Measurements from ENCODE around the gene CASK.

Gene CASK

GRCh38 chrX:41589634-41590270, 333.6 kb downstream of the CASK start:
- no peak overlapping the region for H2AFZ ChIP-seq (ENCODE audit: low read depth, low read length)
- H3K4me1 ChIP-seq (ENCODE audit: insufficient read depth, low read length): no peaks in the 10 kb centered on the region
- H3K36me3 ChIP-seq (ENCODE audit: insufficient read depth, low read length): peaks cover 19% of the 10 kb centered on the region
- no peaks in the 10 kb centered on the region for H3K27me3 ChIP-seq (ENCODE audit: insufficient read depth, low read length, poor library complexity)
- no peak overlapping the region for H3K27ac ChIP-seq (ENCODE audit: low read length)
- ATAC-seq (ENCODE audit: insufficient read depth, low read depth) (no peak), DNase-seq (no peak)
- H3K4me3 ChIP-seq (ENCODE audit: low read depth in 1 of 2, low read length in 2 of 2): no peak overlapping the region
- TF ChIP-seq CTCF (IDR thresholded peaks at IDR 0.05; ENCODE audit: borderline replicate concordance, extremely low read depth, low read length, poor library complexity, severe bottlenecking) (no peak), EZH2 (IDR thresholded peaks at IDR 0.05; ENCODE audit: borderline replicate concordance, low read depth, low read length, severe bottlenecking) (no peak)
- H3K9me3 ChIP-seq (ENCODE audit: insufficient read depth, low read length, severe bottlenecking): no peaks in the 10 kb centered on the region
- H4K20me1 ChIP-seq (ENCODE audit: insufficient read depth, low read length): no peaks in the 10 kb centered on the region
- no peaks in the 10 kb centered on the region for H3K79me2 ChIP-seq (ENCODE audit: insufficient read depth, low read length)
- H3K9ac ChIP-seq (ENCODE audit: low read depth, low read length): no peak overlapping the region
- no peak overlapping the region for H3K4me2 ChIP-seq (ENCODE audit: insufficient read depth, low read length)

- Histone ChIP-seq H3K4me1 (ENCODE audit: insufficient read depth, low read length) (no peaks in the 10 kb centered on the region), H3K4me3 (ENCODE audit: low read depth in 1 of 2, low read length in 2 of 2) (no peak overlapping the region), H3K9me3 (ENCODE audit: insufficient read depth, low read length, severe bottlenecking) (no peaks in the 10 kb centered on the region), H3K27me3 (ENCODE audit: insufficient read depth, low read length, poor library complexity) (no peaks in the 10 kb centered on the region), H3K27ac (ENCODE audit: low read length) (no peak overlapping the region), H3K9ac (ENCODE audit: low read depth, low read length) (no peak overlapping the region), H4K20me1 (ENCODE audit: insufficient read depth, low read length) (no peaks in the 10 kb centered on the region), H3K4me2 (ENCODE audit: insufficient read depth, low read length) (no peak overlapping the region), H2AFZ (ENCODE audit: low read depth, low read length) (no peak overlapping the region), H3K79me2 (ENCODE audit: insufficient read depth, low read length) (no peaks in the 10 kb centered on the region), H3K36me3 (ENCODE audit: insufficient read depth, low read length) (peaks cover 23% of the 10 kb centered on the region)
- DNase-seq (no peak), ATAC-seq (ENCODE audit: insufficient read depth, low read depth) (no peak)
- TF ChIP-seq EZH2 (IDR thresholded peaks at IDR 0.05; ENCODE audit: borderline replicate concordance, low read depth, low read length, severe bottlenecking) (no peak), CTCF (IDR thresholded peaks at IDR 0.05; ENCODE audit: borderline replicate concordance, extremely low read depth, low read length, poor library complexity, severe bottlenecking) (no peak)
These were observed 335.1 kb downstream of the CASK start for GRCh38 chrX:41588271-41588670.

- no peak overlapping the region for H3K9ac ChIP-seq (ENCODE audit: low read depth, low read length)
- H3K4me2 ChIP-seq (ENCODE audit: insufficient read depth, low read length): no peak overlapping the region
- H2AFZ ChIP-seq (ENCODE audit: low read depth, low read length): no peak overlapping the region
- no peaks in the 10 kb centered on the region for H3K9me3 ChIP-seq (ENCODE audit: insufficient read depth, low read length, severe bottlenecking)
- TF ChIP-seq EZH2 (IDR thresholded peaks at IDR 0.05; ENCODE audit: borderline replicate concordance, low read depth, low read length, severe bottlenecking) (no peak), CTCF (IDR thresholded peaks at IDR 0.05; ENCODE audit: borderline replicate concordance, extremely low read depth, low read length, poor library complexity, severe bottlenecking) (no peak)
- ATAC-seq (ENCODE audit: insufficient read depth, low read depth): no peak
- no peaks in the 10 kb centered on the region for H4K20me1 ChIP-seq (ENCODE audit: insufficient read depth, low read length)
- no peak for DNase-seq
- no peaks in the 10 kb centered on the region for H3K27me3 ChIP-seq (ENCODE audit: insufficient read depth, low read length, poor library complexity)
- H3K27ac ChIP-seq (ENCODE audit: low read length): no peak overlapping the region
- no peaks in the 10 kb centered on the region for H3K79me2 ChIP-seq (ENCODE audit: insufficient read depth, low read length)
- H3K4me3 ChIP-seq (ENCODE audit: low read depth in 1 of 2, low read length in 2 of 2): no peak overlapping the region
- H3K4me1 ChIP-seq (ENCODE audit: insufficient read depth, low read length): no peaks in the 10 kb centered on the region
- H3K36me3 ChIP-seq (ENCODE audit: insufficient read depth, low read length): peaks cover 44% of the 10 kb centered on the region
These were observed 342.8 kb downstream of the CASK start for GRCh38 chrX:41580423-41581064.

Measured in DND-41 (cell line).